ENCODE data around the gene TRIL. TPM values are rescaled to one million over a fixed set of nuclear protein-coding genes. Genes with fewer than 3 reads are reported as not detected.

Gene TRIL
- total RNA-seq, 1 donor from 2014 or later = 0.06 TPM

DNA sequence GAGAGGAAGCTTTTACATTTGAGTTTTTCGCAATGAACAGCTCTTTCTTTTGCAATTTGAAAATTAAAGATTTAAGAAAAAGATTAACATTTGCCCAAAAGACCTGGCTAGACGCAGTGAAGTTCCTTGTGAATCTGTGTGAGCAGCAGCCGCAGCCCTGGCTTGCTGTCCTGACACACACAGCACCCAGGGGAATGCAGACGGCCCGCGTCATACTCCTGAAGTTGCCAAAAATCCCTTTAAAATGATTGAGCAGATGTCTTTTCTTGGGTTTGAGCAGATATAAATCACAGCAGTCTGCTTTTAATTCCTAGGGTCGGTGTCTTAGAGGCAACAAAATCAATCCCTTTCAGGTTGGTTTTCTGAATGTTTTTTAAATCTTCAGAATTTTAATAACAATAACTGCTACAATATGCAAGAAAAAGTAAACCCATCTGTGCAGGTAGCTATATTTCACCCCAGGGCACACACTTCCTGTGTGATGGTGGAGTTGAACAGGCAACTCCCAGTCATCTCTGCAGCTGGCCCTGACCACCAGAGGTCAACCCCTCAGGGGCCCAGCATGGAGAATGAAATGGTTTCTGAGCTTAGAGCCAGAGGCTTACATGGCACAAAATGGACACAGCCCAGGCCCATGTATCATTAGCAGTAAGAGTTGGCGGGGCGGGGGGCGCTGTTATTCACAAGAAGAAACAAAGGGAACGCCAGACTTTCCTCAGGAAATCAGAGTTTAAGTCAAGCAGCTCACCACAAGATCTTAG, 32.2 kb upstream of the TRIL start:
- DNase-seq (ENCODE audit: low read depth) = no peak
- TF ChIP-seq, protein P1, sequence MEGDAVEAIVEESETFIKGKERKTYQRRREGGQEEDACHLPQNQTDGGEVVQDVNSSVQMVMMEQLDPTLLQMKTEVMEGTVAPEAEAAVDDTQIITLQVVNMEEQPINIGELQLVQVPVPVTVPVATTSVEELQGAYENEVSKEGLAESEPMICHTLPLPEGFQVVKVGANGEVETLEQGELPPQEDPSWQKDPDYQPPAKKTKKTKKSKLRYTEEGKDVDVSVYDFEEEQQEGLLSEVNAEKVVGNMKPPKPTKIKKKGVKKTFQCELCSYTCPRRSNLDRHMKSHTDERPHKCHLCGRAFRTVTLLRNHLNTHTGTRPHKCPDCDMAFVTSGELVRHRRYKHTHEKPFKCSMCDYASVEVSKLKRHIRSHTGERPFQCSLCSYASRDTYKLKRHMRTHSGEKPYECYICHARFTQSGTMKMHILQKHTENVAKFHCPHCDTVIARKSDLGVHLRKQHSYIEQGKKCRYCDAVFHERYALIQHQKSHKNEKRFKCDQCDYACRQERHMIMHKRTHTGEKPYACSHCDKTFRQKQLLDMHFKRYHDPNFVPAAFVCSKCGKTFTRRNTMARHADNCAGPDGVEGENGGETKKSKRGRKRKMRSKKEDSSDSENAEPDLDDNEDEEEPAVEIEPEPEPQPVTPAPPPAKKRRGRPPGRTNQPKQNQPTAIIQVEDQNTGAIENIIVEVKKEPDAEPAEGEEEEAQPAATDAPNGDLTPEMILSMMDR (conservative IDR thresholded peaks at IDR 0.05; ENCODE audit: low read depth, low read length) = no peak
- H3K4me3 ChIP-seq (ENCODE audit: low read depth, low read length) = no peak overlapping the region

DNA sequence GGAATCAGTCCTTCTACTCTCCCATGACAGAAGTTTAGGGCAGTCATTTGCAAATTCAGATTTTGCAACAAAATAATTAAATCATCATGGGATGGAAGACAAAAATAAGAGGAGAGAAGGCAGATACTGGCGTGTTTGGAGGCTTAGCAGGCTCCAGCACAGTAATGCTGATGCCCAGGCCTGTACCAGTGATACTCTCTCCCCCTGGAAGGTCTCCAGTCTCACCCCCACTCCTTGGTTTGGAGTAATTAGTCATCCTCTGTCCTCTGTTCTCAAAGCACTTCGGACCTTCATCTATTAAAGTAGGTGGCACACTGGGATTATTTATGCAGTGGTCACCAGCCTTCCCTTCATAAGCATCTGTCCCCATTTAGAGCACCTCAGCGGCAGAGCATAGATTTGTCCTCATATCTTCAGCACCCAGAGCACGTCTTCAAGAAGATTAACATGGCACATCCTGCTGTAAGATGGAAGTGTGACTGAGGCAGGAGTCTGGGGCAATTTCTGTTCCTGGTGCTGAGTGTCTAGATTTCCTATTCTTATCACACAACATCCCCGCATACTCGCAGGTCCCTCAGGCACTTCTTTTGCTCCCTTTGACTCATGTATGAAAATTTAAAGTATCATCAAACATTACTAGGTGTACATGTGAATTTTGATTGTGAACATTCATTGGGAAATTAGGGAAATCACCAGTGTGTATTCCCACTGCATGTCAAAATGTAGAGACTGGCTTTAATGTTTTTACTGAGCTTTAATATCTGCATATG, 31.3 kb upstream of the TRIL start:
- TF ChIP-seq, protein P1 (conservative IDR thresholded peaks at IDR 0.05; ENCODE audit: low read depth, low read length) = no peak
- no peak for DNase-seq (ENCODE audit: low read depth)
- no peak overlapping the region for H3K4me3 ChIP-seq (ENCODE audit: low read depth, low read length)

DNA sequence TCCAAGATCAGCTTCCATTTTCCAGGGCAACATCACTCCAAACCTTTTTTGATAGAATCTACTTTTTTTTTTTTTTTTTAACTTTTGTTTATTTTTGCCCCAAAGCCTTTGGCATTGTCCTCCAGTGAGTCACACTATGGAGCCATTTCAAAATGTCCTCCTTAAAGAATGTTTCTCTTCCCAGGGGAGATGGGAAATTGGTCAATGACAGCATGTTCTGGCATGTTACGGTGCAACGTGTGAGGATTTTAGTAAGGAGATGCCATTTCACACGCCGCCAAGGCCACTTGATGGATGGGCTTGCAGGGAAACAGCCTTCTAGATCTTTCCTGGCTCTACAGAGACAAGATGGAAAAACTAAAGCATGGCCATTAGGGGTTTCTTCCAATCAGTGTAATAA, 30.7 kb upstream of the TRIL start:
- DNase-seq (ENCODE audit: low read depth) = no peak
- H3K4me3 ChIP-seq (ENCODE audit: low read depth, low read length) = no peak overlapping the region
- TF ChIP-seq, protein P1 (conservative IDR thresholded peaks at IDR 0.05; ENCODE audit: low read depth, low read length) = no peak

DNA sequence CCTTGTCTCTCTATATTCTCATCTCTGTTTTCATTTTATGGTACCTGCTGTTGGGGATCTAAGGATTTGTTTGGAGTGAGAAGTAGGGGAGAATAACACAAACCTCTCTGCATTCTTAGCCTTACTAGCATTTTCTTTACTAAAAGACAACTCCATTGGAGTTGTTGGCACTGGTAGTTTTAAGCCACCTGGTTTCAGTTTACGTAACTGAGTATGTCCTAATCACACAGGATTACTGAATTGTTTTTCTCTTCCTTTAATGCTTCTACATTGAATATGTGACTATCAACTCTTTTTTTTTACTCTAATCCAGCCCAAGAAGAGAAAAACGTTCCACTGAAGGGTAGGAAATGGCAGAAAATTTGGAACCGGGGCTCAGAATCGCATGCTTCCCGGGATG, 30.0 kb upstream of the TRIL start:
- no peak for DNase-seq (ENCODE audit: low read depth)
- H3K4me3 ChIP-seq (ENCODE audit: low read depth, low read length) = no peak overlapping the region
- TF ChIP-seq, protein P1 (conservative IDR thresholded peaks at IDR 0.05; ENCODE audit: low read depth, low read length) = no peak

DNA sequence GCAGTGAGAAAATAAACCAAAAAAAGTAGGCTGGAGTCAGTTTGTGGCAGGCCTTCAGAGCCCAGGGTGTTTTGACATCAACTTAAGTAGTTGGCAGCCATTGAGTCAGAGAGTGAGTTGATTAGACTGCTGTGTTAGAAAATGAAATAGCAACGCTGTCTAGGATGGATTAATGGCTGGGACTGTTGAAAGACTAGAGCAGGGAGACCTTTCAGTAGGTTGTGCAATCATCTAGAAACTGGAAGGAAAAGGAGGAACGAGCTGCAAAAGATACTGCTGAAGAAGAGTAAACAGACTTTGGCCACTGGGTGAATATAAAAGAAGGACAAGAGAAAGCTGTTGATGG, 28.6 kb upstream of the TRIL start:
- TF ChIP-seq, protein P1 (conservative IDR thresholded peaks at IDR 0.05; ENCODE audit: low read depth, low read length) = no peak
- no peak overlapping the region for H3K4me3 ChIP-seq (ENCODE audit: low read depth, low read length)
- DNase-seq (ENCODE audit: low read depth) = no peak

DNA sequence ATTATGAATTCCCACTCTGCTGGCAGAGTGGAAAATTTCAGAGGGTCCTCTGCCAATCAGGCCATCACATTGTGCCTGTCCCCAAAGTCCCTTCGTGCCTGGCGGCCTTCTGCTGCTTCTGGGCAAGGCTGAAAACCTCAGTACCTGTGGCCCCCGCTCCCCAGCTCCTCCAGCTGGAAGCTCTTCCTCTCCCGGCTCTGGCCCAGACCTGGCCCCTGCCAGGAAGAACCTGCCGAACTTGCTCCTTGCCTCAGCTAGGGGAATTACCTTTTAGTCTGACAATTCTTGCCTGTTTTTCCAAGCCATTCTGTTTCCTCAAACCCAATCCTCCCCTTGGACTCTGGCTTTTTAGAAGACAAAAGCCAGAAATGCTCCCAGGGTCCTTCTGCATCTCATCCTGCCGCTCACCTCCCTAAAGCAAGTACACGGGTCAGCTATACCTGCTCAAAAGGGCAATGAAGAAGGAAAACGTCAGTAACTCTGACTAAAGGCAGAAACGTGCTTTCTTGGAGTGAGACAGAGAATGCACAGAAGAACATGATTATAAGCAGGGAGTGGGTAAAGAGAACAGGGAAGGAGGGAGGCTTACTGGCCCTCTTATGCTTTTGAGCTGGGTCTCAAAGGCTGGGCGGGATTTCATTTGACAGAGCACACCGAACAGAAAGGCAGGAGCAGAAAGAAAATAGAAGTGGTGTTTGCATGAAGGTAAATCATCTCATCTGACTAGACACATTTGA, 28.1 kb upstream of the TRIL start:
- no peak overlapping the region for H3K4me3 ChIP-seq (ENCODE audit: low read depth, low read length)
- no peak for DNase-seq (ENCODE audit: low read depth)
- TF ChIP-seq, protein P1 (conservative IDR thresholded peaks at IDR 0.05; ENCODE audit: low read depth, low read length) = no peak

Measured in epithelial cell of proximal tubule (primary cell).